Measurements from ENCODE around the gene MTA1. TPM values are rescaled to one million over a fixed set of nuclear protein-coding genes. Genes with fewer than 3 reads are reported as not detected.

The MTA1 gene
- total RNA-seq, 1 donor from 2014 or later, result 64.1 TPM

GRCh38 chr14:105482486-105483110 lies 63.0 kb downstream of the MTA1 start:
- no peak for TF ChIP-seq CTCF (conservative IDR thresholded peaks at IDR 0.05; ENCODE audit: low read depth, low read length)
- no peak for DNase-seq (ENCODE audit: low read depth)
- no peak overlapping the region for H3K4me3 ChIP-seq (ENCODE audit: low read depth, low read length)

- no peak overlapping the region for H3K4me3 ChIP-seq (ENCODE audit: low read depth, low read length)
- DNase-seq (ENCODE audit: low read depth), result no peak
- no peak for TF ChIP-seq CTCF (conservative IDR thresholded peaks at IDR 0.05; ENCODE audit: low read depth, low read length)
Observed at GRCh38 chr14:105483300-105484068, 63.9 kb downstream of the MTA1 start.

- no peak overlapping the region for H3K4me3 ChIP-seq (ENCODE audit: low read depth, low read length)
- TF ChIP-seq CTCF (conservative IDR thresholded peaks at IDR 0.05; ENCODE audit: low read depth, low read length), result no peak
- no peak for DNase-seq (ENCODE audit: low read depth)
Observed at GRCh38 chr14:105484069-105484996, 64.7 kb downstream of the MTA1 start.

- no peak for DNase-seq (ENCODE audit: low read depth)
- TF ChIP-seq CTCF (conservative IDR thresholded peaks at IDR 0.05; ENCODE audit: low read depth, low read length), result no peak
- H3K4me3 ChIP-seq (ENCODE audit: low read depth, low read length), result no peak overlapping the region
Observed at GRCh38 chr14:105484997-105485393, 65.4 kb downstream of the MTA1 start.

GRCh38 chr14:105485739-105486162 lies 66.1 kb downstream of the MTA1 start:
- H3K4me3 ChIP-seq (ENCODE audit: low read depth, low read length), result no peak overlapping the region
- no peak for DNase-seq (ENCODE audit: low read depth)
- TF ChIP-seq CTCF (conservative IDR thresholded peaks at IDR 0.05; ENCODE audit: low read depth, low read length), result peak; percentile 38

- peak within 1 kb of the TSS; percentile 37 for H3K4me3 ChIP-seq (ENCODE audit: low read depth, low read length)
- no peak for TF ChIP-seq CTCF (conservative IDR thresholded peaks at IDR 0.05; ENCODE audit: low read depth, low read length)
- DNase-seq (ENCODE audit: low read depth), result no peak
Observed at GRCh38 chr14:105486163-105486973, 66.7 kb downstream of the MTA1 start, which contains the start of gene CRIP1. CRIP1 (plus strand) TSS chr14:105486886; CDS start chr14:105487260, 374 bp downstream.
